GM12878 (cell line): ENCODE measurements around the gene FRMD3. TPM values are rescaled to one million over a fixed set of nuclear protein-coding genes. Genes with fewer than 3 reads are reported as not detected.

Source experiments
- ATAC-seq: fragments of 200-7000 bp; cut with Tn5 transposase; 3 replicates; pipeline ENCODE4 v1.9.1; 2020; ENCODE audit warnings: mild to moderate bottlenecking, moderate library complexity
- BruUV-seq: library from RNA; stranded (reverse); fragments of 400-500 nt; replicated peaks from 2 replicates; lab custom pipeline; 2021; lab: Mats Ljungman, UMichigan
- CTCF ChIA-PET: fragments of 300-600 bp; sonication (Branson Sonifier 250); formaldehyde crosslinking; extraction: SDS; loops from one replicate; lab custom pipeline; 2021; ENCODE audit warnings: inconsistent platforms; lab: Yijun Ruan, JAX
- POLR2A ChIA-PET: fragments of 350-600 bp; formaldehyde crosslinking; extraction: SDS; loops from one replicate; lab custom pipeline; 2021; ENCODE audit warnings: inconsistent platforms; lab: Charles Lee
- RAD21 ChIA-PET: fragments of 300-600 bp; sonication (Branson Sonifier 250); formaldehyde crosslinking; loops from one replicate; lab custom pipeline; 2023; ENCODE audit warnings: antibody characterized with exemption; ENCODE audit not compliant: unreplicated experiment; lab: Charles Lee
- SMC1A ChIA-PET: fragments of 300-600 bp; sonication (Branson Sonifier 250); formaldehyde crosslinking; loops from one replicate; lab custom pipeline; 2023; ENCODE audit not compliant: unreplicated experiment, uncharacterized antibody; lab: Charles Lee
- DNase-seq: peaks from one replicate; pipeline ENCODE4 v3.0.0-alpha.2; 2011; ENCODE audit warnings: low read depth, low spot score
- FAIRE-seq: peaks from 3 replicates; lab custom pipeline; 2011; peaks lifted over from hg19 to GRCh38; lab: Jason Lieb, UNC
- H2AFZ ChIP-seq: 2 replicates; pipeline ENCODE4 v1.6.0; 2011; ENCODE audit warnings: low read depth, low read length, control low read depth; ENCODE audit not compliant: control insufficient read depth
- H3K27ac ChIP-seq: 2 replicates; pipeline ENCODE4 v1.5.1; 2011; ENCODE audit warnings: control low read depth; ENCODE audit not compliant: control insufficient read depth, insufficient read depth
- H3K27me3 ChIP-seq, 2 experiments: replicated peaks in 1 of 2; 2 replicates each; pipeline versions ENCODE4 v1.6.0 to v1.6.1; 2011; ENCODE audit warnings: low read length in 1 of 2; ENCODE audit not compliant: control insufficient read depth in 2 of 2, insufficient read depth in 2 of 2
- H3K36me3 ChIP-seq, 2 experiments: 2 replicates each; pipeline ENCODE4 v1.5.1; 2011; ENCODE audit warnings: low read length in 1 of 2; ENCODE audit not compliant: control insufficient read depth in 2 of 2, insufficient read depth in 2 of 2
- H3K4me1 ChIP-seq: 2 replicates; pipeline ENCODE4 v1.6.1; 2011; ENCODE audit warnings: mild to moderate bottlenecking, low read length, moderate library complexity, mixed read lengths; ENCODE audit not compliant: control insufficient read depth, insufficient read depth
- H3K4me2 ChIP-seq: 2 replicates; pipeline ENCODE4 v1.6.0; 2011; ENCODE audit warnings: control low read depth; ENCODE audit not compliant: control insufficient read depth, insufficient read depth
- H3K4me3 ChIP-seq: fragments of 200-600 bp; sonication (generic); 2 replicates; pipeline ENCODE4 v1.5.1; 2016
- H3K79me2 ChIP-seq: 2 replicates; pipeline ENCODE4 v1.6.0; 2011; ENCODE audit warnings: low read length; ENCODE audit not compliant: control insufficient read depth, insufficient read depth
- H3K9ac ChIP-seq: 2 replicates; pipeline ENCODE4 v1.8.0; 2011; ENCODE audit warnings: low read length, control low read depth, mixed read lengths; ENCODE audit not compliant: control insufficient read depth, insufficient read depth
- H3K9me3 ChIP-seq: replicated peaks from 3 replicates; pipeline ENCODE4 v1.5.1; 2011; ENCODE audit warnings: mild to moderate bottlenecking, low read length; ENCODE audit not compliant: control insufficient read depth, insufficient read depth
- H4K20me1 ChIP-seq: 2 replicates; pipeline ENCODE4 v1.6.0; 2011; ENCODE audit not compliant: control insufficient read depth, insufficient read depth
- ASH2L ChIP-seq: fragments of 300-600, 200-600 bp; sonication (generic); IDR thresholded peaks from 2 replicates; pipeline ENCODE4 v1.6.1; 2017; ENCODE audit warnings: low read depth, mild to moderate bottlenecking, borderline replicate concordance
- ETV6 ChIP-seq, 2 experiments: fragments of 450-650 bp in 1 of 2; IDR thresholded peaks in 1 of 2; conservative IDR thresholded peaks in 1 of 2; 2 replicates each; pipeline ENCODE4 v1.6.1; 2014; ENCODE audit warnings: antibody characterized with exemption in 1 of 2, borderline replicate concordance in 1 of 2, low read depth in 1 of 2, mild to moderate bottlenecking in 1 of 2, moderate library complexity in 1 of 2
- JUND ChIP-seq: IDR thresholded peaks from 2 replicates; pipeline ENCODE4 v1.6.1; 2012; ENCODE audit warnings: low read depth, mild to moderate bottlenecking, low read length, improper control_type of control experiment, moderate library complexity
- MTA3 ChIP-seq: IDR thresholded peaks from 2 replicates; pipeline ENCODE4 v1.6.1; 2012; ENCODE audit warnings: low read length, inconsistent platforms, borderline replicate concordance
- MYB ChIP-seq: fragments of 150-350 bp; IDR thresholded peaks from 2 replicates; pipeline ENCODE4 v1.6.1; 2014; ENCODE audit warnings: mild to moderate bottlenecking, low read depth, low read length, borderline replicate concordance
- PAX5 ChIP-seq: IDR thresholded peaks from 2 replicates; pipeline ENCODE4 v1.6.1; 2011; ENCODE audit warnings: low read depth, low read length, borderline replicate concordance
- RBBP5 ChIP-seq: fragments of 200-600 bp; sonication (generic); conservative IDR thresholded peaks from 2 replicates; pipeline ENCODE4 v1.6.1; 2016
- SIN3A ChIP-seq: IDR thresholded peaks from 2 replicates; pipeline ENCODE4 v1.6.1; 2012; ENCODE audit warnings: low read depth, low read length, improper control_type of control experiment
- STAT1 ChIP-seq: fragments of 450-650 bp; conservative IDR thresholded peaks from 2 replicates; pipeline ENCODE4 v1.6.1; 2014; ENCODE audit warnings: antibody characterized with exemption, mild to moderate bottlenecking
- ZNF217 ChIP-seq: fragments of 450-650 bp; IDR thresholded peaks from 2 replicates; pipeline ENCODE4 v1.6.1; 2017; ENCODE audit warnings: antibody characterized with exemption, mild to moderate bottlenecking
- whole genome bisulfite sequencing: methylation state at CpG from one replicate; pipeline ENCODE4 v1.1.6; 2016; ENCODE audit warnings: low lambda C conversion rate; ENCODE audit not compliant: insufficient replicate concordance, insufficient coverage; ENCODE audit errors: missing lambda C conversion rate; 5-methylcytosine and 5-hydroxymethylcytosine counted together
- in situ Hi-C: fragments of 300-500 bp; cut with MboI; formaldehyde crosslinking; loops from 9 replicates; pipeline ENCODE4 v1.14.3; 2018; ENCODE audit warnings: mixed read lengths
- intact Hi-C: fragments of 100-400 bp; cut with micrococcal nuclease; formaldehyde crosslinking; loops from one replicate; pipeline ENCODE4 v1.14.2; 2022; ENCODE audit not compliant: unreplicated experiment
- polyA plus RNA-seq, 11 experiments: library from polyadenylated mRNA; depleted of rRNA in 4 of 11; unstranded in 6 of 11; stranded (reverse) in 5 of 11; fragments of >200 nt; fragmentation: Nextera tagmentation in 4 of 11; fragmentation: Illumina TruSeq in 1 of 11; extraction: Ambion mirVana in 4 of 11; extraction: Trizol in 1 of 11; gene quantifications; 1 replicate in 1 of 11; 2 replicates in 10 of 11; pipeline versions ENCODE4 v1.2.1 to v1.2.3, GENCODE V29; 2011 to 2016; ENCODE audit warnings: inconsistent platforms in 2 of 11, missing spikeins in 2 of 11, low read depth in 1 of 11
- total RNA-seq, 4 experiments: library from RNA; depleted of rRNA in 3 of 4; stranded (reverse); fragments of >200 nt in 3 of 4; fragmentation: Illumina TruSeq in 1 of 4; extraction: Trizol in 1 of 4; gene quantifications; 2 replicates each; pipeline versions ENCODE4 v1.2.1 to v1.2.3, GENCODE V29; 2013 to 2021
- TF ChIP-seq, protein P1 (sequence below): fragments of 450-650 bp; IDR thresholded peaks from 2 replicates; pipeline ENCODE4 v1.6.1; 2018; ENCODE audit warnings: borderline replicate concordance, mild to moderate bottlenecking; ENCODE audit not compliant: partially characterized antibody
- TF ChIP-seq, protein P2 (sequence below): fragments of 450-650 bp; IDR thresholded peaks from 2 replicates; pipeline ENCODE4 v1.6.1; 2018; ENCODE audit warnings: mild to moderate bottlenecking, low read depth, moderate library complexity; ENCODE audit not compliant: partially characterized antibody
- TF ChIP-seq, protein P3 (sequence below): IDR thresholded peaks from 2 replicates; pipeline ENCODE4 v1.6.1; 2012; ENCODE audit warnings: low read depth, low read length, improper control_type of control experiment

Gene FRMD3
- total and polyA plus RNA-seq, 10 of the 15 experiments (the other 5 are each of a cell fraction or from before 2014, with no cell fraction given) = 0.04 to 0.68 (median 0.21) TPM; not detected in 1

DNA sequence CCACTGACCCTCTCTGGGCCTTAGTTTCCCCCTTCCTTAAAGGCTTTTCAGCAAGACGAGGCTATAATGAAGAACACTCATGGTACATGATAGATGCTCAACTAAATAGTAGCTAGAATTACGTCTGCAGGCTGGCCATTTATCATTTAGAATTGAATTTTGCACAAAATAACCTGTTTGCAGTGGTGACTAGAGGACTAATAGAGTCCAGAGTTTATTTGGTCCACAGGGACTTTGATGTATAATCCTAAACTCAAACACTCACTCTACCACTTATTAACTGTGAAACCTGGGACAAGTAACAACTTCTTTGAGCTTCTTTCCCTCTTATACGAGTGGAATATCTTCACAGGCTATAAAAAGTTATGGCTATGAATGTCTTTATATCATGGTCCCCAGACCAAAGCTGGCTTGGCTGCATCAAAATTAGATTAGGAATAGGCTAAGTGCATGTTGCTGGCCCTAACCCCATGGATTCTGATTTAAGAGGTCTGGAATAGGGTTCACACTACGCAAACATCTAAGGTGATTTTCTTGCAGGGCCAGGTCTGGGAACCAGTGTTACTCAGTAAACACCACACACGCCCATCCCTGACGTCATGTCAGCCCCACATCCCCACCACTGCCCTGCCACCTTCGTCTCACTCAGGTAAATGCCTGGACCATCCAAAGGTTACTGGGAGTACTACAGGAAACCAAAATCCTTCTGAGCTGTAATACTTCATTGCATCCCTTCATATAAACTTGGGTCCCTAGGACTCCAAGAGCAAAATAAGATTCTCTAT lies 150.6 kb downstream of the FRMD3 start:
- H3K9ac ChIP-seq = no peak overlapping the region
- H3K36me3 ChIP-seq = no peaks in the 10 kb centered on the region
- no peaks in the 10 kb centered on the region for H3K27me3 ChIP-seq
- H3K4me1 ChIP-seq = no peaks in the 10 kb centered on the region
- no peaks in the 10 kb centered on the region for H4K20me1 ChIP-seq
- FAIRE-seq (no peak), ATAC-seq (no peak)
- SMC1A ChIA-PET = no interaction called here
- TF ChIP-seq, protein P1, sequence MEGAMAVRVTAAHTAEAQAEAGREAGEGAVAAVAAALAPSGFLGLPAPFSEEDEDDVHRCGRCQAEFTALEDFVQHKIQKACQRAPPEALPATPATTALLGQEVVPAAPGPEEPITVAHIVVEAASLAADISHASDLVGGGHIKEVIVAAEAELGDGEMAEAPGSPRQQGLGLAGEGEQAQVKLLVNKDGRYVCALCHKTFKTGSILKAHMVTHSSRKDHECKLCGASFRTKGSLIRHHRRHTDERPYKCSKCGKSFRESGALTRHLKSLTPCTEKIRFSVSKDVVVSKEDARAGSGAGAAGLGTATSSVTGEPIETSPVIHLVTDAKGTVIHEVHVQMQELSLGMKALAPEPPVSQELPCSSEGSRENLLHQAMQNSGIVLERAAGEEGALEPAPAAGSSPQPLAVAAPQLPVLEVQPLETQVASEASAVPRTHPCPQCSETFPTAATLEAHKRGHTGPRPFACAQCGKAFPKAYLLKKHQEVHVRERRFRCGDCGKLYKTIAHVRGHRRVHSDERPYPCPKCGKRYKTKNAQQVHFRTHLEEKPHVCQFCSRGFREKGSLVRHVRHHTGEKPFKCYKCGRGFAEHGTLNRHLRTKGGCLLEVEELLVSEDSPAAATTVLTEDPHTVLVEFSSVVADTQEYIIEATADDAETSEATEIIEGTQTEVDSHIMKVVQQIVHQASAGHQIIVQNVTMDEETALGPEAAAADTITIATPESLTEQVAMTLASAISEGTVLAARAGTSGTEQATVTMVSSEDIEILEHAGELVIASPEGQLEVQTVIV = no peak
- TF ChIP-seq MYB (no peak), STAT1 (no peak), PAX5 (no peak), JUND (no peak), ZNF217 (no peak), MTA3 (no peak), SIN3A (no peak), ASH2L (no peak), RBBP5 (no peak), ETV6 (conservative IDR thresholded peaks at IDR 0.05 in 1 of 2, IDR thresholded peaks at IDR 0.05 in 1 of 2; ENCODE audit: borderline replicate concordance in 1 of 2, low read depth in 1 of 2) (no peak)
- TF ChIP-seq, protein P2, sequence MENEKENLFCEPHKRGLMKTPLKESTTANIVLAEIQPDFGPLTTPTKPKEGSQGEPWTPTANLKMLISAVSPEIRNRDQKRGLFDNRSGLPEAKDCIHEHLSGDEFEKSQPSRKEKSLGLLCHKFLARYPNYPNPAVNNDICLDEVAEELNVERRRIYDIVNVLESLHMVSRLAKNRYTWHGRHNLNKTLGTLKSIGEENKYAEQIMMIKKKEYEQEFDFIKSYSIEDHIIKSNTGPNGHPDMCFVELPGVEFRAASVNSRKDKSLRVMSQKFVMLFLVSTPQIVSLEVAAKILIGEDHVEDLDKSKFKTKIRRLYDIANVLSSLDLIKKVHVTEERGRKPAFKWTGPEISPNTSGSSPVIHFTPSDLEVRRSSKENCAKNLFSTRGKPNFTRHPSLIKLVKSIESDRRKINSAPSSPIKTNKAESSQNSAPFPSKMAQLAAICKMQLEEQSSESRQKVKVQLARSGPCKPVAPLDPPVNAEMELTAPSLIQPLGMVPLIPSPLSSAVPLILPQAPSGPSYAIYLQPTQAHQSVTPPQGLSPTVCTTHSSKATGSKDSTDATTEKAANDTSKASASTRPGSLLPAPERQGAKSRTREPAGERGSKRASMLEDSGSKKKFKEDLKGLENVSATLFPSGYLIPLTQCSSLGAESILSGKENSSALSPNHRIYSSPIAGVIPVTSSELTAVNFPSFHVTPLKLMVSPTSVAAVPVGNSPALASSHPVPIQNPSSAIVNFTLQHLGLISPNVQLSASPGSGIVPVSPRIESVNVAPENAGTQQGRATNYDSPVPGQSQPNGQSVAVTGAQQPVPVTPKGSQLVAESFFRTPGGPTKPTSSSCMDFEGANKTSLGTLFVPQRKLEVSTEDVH = no peak
- TF ChIP-seq, protein P3, sequence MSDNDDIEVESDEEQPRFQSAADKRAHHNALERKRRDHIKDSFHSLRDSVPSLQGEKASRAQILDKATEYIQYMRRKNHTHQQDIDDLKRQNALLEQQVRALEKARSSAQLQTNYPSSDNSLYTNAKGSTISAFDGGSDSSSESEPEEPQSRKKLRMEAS = no peak
- TF ChIP-seq, all 136 proteins: peak for 0
- Histone ChIP-seq H3K4me3 (no peak overlapping the region), H3K79me2 (no peaks in the 10 kb centered on the region), H3K9me3 (no peaks in the 10 kb centered on the region; the same call in 2 of the 3 replicates), H2AFZ (no peak overlapping the region), H3K4me2 (no peak overlapping the region), H3K27ac (no peak overlapping the region)
- intact Hi-C loops (no loop called here), in situ Hi-C loops (no loop called here)
- DNase-seq = no peak
- WGBS = 9% methylated on average over 7 of the region's 7 CpGs
- ChIA-PET CTCF (interaction anchor here (1.3 kb wide), 1 partner anchor 61 kb away, joined by 3 read pairs; no protein-coding TSS in a partner anchor), RAD21 (no interaction called here), POLR2A (no interaction called here)
- BruUV-seq = no TSS peak
